NCI-H524 (cell line): ENCODE data around the gene GTF2A2.
"Not testable (repeated sequence)": the region's sequence is repeated elsewhere in the genome, so short reads cannot be mapped to it uniquely, and the experiment has no call there.

Source experiments
- DNase-seq, 2 experiments: peaks; one replicate each; lab custom pipeline; 2025; lab: John Stamatoyannopoulos, UW

GTF2A2 gene

GRCh38 chr15:59674361-59674877, 17.1 kb upstream of the GTF2A2 start:
- no peak for DNase-seq

- DNase-seq: no peak
These were observed 11.2 kb upstream of the GTF2A2 start for GRCh38 chr15:59668556-59668955.

- no peak for DNase-seq
These were observed 4.9 kb upstream of the GTF2A2 start for GRCh38 chr15:59662260-59662659.

GRCh38 chr15:59659366-59659765, 2.1 kb upstream of the GTF2A2 start:
- DNase-seq: no peak

- no peak for DNase-seq
These were observed 365 bp upstream of the GTF2A2 start for GRCh38 chr15:59657635-59658125.

DNA sequence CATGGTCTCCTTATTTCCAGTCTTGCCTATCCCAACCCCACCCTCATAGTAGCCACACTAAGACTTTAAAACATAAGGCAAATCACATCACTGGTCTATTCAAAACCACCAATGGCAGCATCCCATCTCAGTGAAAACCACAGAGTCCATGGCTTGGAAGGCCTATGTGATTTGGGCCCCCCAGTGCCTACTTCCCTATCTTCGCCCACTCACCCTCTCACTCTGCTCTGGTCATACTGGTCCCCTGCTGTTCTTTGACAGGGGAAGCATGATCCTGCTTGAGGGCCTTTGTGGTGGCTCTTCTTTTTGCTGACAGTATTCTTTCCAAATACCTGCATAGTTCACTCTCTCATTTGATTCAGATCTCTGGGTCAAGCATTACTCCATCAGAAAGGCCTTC, 3.3 kb downstream of the GTF2A2 start:
- no peak for DNase-seq

DNA sequence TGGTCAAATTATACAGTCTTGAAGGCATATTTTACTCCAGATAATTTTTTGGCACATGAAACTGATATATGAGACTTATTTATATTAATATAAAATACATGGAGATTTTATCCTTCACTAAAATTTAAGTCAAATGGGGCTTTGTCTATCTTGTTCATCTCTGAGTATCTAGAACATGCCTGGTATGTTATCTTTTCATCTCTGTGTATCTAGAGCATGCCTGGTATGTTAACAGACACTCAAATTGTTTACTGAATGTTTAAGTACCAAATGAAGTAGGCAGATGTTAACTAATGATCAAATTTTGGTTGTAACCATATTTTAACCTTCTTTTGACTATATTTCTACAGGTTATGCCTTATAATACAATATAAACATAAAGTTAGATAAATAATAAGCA, 7.7 kb downstream of the GTF2A2 start:
- DNase-seq: no peak

DNA sequence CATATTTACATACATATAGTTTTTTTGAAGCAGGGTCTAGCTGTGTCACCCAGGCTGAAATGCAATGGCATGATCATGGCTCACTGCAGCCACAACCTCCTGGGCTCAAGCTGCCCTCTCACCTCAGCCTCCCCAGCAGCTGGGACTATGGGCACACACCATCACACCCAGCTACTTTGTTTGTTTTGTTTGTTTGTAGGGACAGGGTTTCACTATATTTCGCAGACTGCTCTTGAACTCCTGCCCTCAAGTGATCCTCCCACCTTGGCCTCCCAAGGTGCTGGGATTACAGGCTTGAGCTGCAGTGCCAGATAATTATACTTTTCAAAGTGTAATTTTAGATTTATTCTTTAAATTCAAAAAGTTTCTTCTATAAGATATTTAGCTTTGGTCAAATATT, 10.2 kb downstream of the GTF2A2 start:
- no peak for DNase-seq

- no peak for DNase-seq
These were observed 11.0 kb downstream of the GTF2A2 start for GRCh38 chr15:59646277-59646676.

DNA sequence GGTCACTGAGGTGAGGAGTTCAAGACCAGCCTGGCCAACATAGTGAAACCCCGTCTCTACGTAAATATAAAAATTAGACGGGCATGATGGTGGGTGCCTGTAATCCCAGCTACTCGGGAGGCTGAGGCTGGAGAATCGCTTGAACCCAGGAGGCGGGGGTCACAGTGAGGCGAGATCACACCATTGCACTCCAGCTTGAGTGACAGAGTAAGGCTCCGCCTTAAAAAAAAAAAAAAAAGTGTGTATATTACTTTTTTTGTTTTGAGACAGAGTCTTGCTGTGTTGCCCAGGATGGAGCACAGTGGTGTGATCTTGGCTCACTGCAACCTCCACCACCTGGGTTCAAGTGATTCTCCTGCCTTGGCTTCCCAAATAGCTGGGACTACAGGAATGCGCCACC, 11.5 kb downstream of the GTF2A2 start:
- DNase-seq: not testable (repeated sequence)

GRCh38 chr15:59644756-59645155, 12.6 kb downstream of the GTF2A2 start:
- no peak for DNase-seq

- no peak for DNase-seq
These were observed 15.0 kb downstream of the GTF2A2 start for GRCh38 chr15:59642351-59642750.

DNA sequence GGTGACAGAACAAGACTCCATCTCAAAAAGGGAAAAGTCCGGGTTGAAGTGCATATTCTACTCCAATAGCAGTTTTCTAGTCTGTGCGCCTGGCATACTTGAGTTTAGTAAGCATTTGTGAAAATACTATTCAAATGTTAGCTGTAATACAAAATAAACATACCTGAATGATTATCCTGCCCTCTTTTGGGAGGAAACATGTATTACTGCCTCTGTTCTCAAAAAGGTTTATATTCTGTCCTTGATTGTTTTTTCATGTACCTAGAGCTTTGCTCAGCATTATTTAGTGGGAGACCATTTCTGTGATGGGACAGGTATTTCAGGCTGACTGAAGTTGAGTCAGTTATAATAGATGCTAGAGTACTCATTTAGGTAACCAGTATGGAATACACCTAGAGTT, 19.8 kb downstream of the GTF2A2 start:
- not testable (repeated sequence) for DNase-seq

DNA sequence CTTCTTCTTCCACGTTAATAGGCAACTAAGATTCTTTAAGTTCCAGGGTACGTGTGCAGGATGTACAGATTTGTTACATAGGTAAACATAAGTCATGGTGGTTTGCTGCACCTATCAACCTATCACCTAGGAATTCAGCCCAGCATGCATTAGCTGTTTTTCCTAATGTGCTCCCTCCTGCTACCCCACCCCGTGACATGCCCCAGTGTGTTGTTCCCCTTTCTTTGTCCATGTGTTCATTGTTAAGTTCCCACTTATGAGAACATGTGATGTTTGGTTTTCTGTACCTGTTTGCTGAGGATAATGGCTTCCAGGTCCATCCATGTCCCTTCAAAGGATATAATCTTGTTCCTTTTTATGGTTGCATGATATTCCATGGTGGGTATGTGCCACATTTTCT, 21.1 kb downstream of the GTF2A2 start:
- no peak for DNase-seq

DNA sequence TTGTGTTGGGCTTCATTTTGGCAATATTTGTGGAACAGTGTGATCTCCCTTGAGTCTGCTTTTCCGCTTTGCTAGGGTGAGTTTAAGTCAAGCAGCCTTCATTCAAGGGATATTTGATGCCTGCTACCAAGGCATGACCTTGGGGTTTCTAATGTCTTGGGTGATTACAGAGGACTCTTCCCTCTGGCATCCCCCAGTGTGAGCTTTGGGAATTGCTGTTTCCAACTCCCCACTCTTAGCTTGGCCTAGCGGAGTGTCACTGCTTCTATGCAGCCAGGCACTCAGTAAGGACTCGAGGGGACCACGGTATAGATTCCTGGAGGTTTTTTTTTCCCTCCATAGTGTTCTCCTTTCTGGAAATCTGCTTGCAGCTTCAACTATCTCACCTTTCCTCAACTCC, 24.6 kb downstream of the GTF2A2 start:
- DNase-seq: peak in 1 of 2 experiments; percentile 41

- DNase-seq: peak in 1 of 2 experiments; percentile 41
These were observed 35.0 kb downstream of the GTF2A2 start for GRCh38 chr15:59622289-59622688.

- DNase-seq: no peak
These were observed 38.9 kb downstream of the GTF2A2 start for GRCh38 chr15:59618406-59618805.

GRCh38 chr15:59616379-59616778, 40.9 kb downstream of the GTF2A2 start:
- DNase-seq: no peak

DNA sequence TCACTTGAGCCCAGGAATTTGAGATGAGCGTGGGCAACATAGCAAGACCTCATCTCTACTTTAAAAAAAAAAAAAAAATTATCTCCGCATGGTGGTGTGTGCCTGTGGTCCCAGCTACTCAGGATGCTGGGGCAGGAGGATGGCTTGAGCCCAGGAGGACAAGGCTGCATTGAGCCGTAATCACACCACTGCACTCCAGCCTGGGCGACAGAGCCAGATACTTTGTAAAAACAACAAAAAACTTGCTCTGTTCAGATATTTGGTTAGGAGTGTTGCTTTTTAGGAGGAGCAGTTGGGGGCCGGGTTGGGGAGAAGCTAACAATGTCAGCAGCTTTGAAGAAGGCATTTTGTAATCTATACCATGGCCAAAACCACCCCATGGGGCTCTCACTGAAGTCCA, 41.7 kb downstream of the GTF2A2 start:
- no peak for DNase-seq

DNA sequence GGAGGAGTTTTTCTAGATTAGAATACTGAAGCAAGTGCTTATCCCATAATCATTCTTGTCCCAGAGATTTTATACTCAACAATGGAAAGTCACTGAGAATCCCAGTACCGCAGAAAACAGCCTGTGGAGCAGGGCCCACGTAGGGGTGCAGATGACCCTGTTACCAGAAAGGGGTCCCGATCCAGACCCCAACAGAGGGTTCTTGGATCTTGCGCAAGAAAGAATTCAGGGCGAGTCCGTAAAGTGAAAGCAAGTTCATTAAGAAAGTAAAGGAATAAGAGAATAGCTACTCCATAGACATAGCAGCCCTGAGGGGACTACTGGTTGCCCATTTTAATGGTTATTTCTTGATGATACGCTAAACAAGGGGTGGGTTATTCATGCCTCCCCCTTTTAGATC, 43.2 kb downstream of the GTF2A2 start:
- no peak for DNase-seq

GRCh38 chr15:59611276-59612260, 45.7 kb downstream of the GTF2A2 start, which contains the start of gene GCNT3:
GCNT3 (plus strand) TSS chr15:59611783; CDS start chr15:59618239, 6,456 bp downstream.
- DNase-seq: no peak

- DNase-seq: no peak
These were observed 47.3 kb downstream of the GTF2A2 start for GRCh38 chr15:59609730-59610712.
